Bladder microvascular endothelial cell (primary cell): ENCODE data around the gene NFAM1. TPM values are rescaled to one million over a fixed set of nuclear protein-coding genes. Genes with fewer than 3 reads are reported as not detected.

Experiments
- total RNA-seq: library from RNA; depleted of rRNA; stranded (reverse); fragments of >200 nt; gene quantifications from 2 replicates; pipeline ENCODE4 v1.2.3, GENCODE V29; 2014

NFAM1 gene, protein sequence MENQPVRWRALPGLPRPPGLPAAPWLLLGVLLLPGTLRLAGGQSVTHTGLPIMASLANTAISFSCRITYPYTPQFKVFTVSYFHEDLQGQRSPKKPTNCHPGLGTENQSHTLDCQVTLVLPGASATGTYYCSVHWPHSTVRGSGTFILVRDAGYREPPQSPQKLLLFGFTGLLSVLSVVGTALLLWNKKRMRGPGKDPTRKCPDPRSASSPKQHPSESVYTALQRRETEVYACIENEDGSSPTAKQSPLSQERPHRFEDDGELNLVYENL
- total RNA-seq: not detected in 2 replicates

DNA sequence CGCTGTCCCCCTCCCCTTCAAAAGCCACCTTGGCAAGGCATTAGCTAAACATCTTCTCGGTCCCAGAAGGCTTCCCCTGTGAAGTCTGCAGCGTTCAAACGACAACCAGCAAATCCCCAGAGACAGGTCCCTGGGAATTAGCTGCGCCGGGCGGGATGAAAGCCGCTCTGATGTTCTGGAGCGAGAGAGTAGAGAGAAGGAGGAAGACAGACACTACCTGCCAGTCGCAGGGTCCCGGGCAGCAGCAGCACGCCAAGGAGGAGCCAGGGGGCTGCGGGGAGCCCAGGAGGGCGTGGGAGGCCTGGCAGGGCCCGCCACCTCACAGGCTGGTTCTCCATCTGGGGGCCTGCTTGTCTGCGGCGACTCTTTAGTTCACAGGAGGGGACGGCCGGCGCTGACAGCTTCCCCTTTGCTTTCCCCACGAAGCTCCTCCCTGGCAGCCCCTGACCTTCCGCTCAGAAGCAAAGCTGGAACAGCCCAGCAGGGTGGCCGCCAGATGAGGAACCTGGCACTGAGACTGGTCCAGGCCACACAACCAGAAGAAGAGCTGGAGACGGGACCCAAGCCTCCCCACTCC, at the start of gene NFAM1:
NFAM1 (minus strand) TSS at position 384 of the 577 bp plus-strand sequence; CDS start at position 338, 46 bp downstream.

Other genes with a start within 250 kb of the NFAM1 start
- gene TCF20, start 161.8 kb downstream of the NFAM1 start, total RNA-seq: 15.5 and 21.1 TPM in 2 replicates
- gene RRP7A, start 87.4 kb upstream of the NFAM1 start, total RNA-seq: 27.8 and 52.4 TPM in 2 replicates
- 1.9 and 3.2 TPM in 2 replicates for gene SERHL2, start 121.6 kb upstream of the NFAM1 start, total RNA-seq
- 19.6 and 35.7 TPM in 2 replicates for gene POLDIP3, start 182.5 kb upstream of the NFAM1 start, total RNA-seq
- 0.32 and 1.3 TPM in 2 replicates for gene ATP5MGL, start 208.2 kb upstream of the NFAM1 start, total RNA-seq
- gene CYB5R3, start 217.0 kb upstream of the NFAM1 start, total RNA-seq: 49.1 and 158 TPM in 2 replicates